HG03342 (cell line): ENCODE results near the gene ZNF784.
"Not testable (repeated sequence)": the region's sequence is repeated elsewhere in the genome, so short reads cannot be mapped to it uniquely, and the experiment has no call there.

ENCODE experiments used
- ATAC-seq: cut with Tn5 transposase; IDR thresholded peaks from one replicate; pipeline ENCODE4 v1.9.1; 2021; ENCODE audit warnings: mild to moderate bottlenecking, moderate library complexity; ENCODE audit not compliant: unreplicated experiment

The ZNF784 gene

DNA sequence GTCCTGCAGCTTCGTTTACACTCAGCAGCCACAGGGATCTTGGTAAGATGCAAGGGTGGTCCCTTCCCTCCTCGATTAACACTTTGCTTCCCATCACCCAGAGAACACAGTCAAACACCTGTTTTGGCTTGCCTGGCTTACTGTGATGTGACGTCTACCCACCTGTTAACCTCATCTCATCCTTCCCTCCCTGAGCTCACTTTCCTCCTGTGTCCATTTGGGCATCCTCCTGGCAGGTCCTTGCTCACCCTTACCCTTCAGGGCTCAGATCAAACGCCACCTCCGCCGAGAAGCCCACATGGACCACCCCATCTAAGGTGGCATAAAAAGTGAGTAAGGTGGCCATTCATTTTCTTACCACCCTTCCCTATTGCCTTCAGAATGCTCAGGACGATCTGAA lies 34.3 kb downstream of the ZNF784 start:
- ATAC-seq = no peak

DNA sequence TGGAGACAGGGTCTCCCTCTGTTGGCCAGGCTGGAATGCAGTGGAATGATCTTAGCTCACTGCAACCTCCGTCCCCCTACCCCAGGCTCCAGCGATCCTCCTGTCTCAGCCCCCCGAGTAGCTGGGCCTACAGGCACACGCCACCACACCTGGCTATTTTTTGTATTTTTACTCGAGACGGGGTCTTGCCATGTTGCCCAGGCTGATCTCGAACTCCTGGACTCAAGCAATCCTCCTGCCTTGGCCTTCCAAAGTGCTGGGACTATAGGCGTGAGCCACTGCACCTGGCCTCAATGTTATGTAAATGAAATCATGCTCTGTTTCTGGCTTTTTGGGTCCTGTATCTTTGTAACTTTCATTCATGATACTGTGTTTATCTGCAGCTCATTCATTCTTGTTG lies 35.6 kb downstream of the ZNF784 start:
- no peak for ATAC-seq

DNA sequence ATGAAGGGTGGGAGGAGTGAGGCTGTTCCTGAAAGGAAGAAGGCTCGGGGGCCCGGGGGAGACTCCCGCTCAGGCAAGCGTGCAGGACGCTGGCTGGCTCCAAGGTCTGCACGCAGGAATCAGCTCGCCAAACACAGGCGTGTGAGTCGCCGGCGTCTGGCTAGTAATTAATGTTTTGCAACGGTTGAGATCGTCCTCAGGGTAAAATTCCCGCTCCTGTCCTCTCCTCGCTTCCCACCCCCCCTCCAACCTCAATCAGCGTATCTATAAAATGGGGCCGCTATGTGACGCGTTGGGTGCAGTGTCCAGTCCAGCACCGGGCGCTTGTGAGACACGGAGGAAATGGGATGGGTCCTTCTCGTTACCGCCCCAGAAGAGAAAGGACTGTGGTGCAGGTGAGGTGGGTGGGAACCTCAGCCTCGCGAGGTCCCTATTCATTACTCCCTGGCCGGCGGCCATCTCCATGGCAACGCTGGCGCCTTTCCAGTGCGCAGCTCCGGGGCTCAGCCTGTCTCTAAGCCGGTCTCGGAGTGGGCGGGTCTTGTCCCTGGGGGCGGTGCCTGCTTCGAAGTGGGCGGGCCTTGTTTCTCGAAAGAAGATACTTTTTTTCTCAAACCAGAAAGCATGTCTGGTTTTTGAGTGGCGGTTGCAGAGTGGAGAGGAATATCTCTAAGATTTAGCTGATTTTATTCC lies 37.2 kb downstream of the ZNF784 start:
- ATAC-seq = peak; percentile 88

DNA sequence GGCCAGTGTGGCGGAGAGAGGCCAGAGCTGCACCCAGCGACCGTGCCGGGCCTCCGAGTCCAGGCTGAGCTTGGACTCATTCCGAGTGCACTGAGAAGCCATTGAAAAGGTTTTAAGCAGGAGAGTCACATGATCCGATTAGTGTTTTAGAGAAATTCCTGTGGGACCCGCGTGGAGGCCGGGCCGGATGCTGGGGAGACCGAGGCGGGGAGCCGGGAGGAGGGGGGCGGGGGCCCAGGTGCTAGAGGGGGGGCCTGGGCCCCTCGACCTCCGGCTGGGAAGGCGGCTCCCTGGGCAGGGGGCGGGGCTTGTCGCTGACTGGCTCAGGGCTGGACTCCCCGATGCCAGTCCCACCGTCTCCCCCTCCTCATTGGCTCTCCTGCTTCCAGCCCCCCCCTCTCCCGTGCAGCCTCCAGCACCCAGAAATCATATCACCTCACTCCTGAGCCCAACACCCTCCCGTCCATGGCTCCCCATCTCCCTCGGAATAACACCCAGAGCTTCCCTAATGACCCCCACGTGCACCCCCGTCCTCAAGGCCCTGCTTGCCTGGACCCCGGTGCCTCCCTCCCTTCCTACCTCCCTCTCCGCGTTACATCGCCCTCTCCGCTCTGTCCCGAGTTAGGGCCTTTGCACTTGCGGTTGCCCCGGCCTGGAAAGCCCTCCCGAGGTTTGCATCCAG lies 38.6 kb downstream of the ZNF784 start:
- ATAC-seq = no peak

DNA sequence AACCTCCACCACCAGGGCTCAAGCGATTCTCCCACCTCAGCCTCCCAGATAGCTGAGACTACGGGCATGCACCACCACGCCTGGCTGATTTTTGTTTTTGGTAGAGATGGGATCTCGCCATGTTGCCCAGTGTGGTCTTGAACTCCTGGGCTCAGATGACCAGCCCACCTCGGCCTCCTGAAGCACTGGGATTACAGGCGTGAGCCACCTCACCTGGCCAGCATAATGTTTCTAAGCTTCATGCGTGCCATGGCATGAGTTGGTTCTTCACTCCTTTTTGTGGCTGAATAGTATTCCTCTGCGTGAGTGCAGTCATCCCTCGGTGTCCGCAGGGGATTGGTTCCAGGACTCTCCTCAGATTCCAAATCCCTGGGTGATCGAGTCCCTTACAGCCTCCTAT lies 39.5 kb downstream of the ZNF784 start:
- ATAC-seq = no peak

DNA sequence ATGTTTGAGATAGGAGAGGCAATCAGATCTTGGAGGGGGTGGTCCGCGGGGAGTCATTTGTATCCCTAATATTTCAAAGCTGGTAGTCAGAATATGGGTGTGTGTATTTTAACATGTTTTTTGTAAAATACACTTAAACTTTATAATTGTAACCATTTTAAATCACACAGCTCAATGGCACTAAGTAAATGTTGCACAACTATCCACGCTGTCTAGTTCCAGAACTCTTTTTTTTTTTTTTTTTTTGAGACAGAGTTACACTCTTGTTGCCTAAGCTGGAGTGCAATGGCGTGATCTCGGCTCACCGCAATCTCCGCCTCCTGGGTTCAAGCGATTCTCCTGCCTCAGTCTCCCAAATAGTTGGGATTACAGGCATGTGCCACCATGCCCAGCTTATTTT lies 40.5 kb downstream of the ZNF784 start:
- ATAC-seq = not testable (repeated sequence)

DNA sequence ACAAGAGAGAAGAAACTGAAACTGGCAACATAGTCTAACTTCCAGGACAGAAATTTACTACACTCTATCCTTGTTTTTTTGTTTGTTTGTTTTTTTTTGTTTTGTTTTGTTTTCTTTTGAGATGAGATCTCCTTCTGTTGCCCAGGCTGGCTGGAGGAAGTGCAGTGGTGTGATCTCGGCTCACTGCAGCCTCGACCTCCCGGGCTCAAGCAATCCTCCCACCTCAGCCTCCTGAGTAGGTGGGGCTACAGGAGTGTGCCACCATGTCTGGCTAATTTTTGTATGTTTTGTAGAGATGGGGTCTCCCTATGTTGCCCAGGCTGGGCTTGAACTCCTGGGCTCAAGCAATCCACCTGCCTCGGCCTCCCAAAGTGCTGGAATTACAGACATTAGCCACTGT lies 42.1 kb downstream of the ZNF784 start:
- not testable (repeated sequence) for ATAC-seq

DNA sequence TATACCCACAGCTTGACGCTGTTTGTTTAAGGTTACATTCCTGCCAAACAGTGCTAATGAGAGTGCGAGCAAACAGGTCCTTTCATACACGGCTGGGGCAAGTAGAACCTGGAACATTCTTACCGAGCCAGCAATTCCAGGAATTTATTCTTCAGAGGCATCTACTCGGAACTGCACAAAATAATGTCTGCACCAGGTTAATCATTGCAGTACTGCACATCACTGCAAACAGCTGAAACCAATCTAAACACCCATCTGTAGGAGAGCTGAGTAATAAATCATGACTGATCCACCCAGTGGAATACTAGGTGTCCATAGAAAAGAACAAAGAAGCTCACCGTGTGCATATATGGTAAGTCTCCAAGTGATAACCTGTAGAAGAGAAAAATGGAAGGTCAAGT lies 42.5 kb downstream of the ZNF784 start:
- ATAC-seq = no peak

DNA sequence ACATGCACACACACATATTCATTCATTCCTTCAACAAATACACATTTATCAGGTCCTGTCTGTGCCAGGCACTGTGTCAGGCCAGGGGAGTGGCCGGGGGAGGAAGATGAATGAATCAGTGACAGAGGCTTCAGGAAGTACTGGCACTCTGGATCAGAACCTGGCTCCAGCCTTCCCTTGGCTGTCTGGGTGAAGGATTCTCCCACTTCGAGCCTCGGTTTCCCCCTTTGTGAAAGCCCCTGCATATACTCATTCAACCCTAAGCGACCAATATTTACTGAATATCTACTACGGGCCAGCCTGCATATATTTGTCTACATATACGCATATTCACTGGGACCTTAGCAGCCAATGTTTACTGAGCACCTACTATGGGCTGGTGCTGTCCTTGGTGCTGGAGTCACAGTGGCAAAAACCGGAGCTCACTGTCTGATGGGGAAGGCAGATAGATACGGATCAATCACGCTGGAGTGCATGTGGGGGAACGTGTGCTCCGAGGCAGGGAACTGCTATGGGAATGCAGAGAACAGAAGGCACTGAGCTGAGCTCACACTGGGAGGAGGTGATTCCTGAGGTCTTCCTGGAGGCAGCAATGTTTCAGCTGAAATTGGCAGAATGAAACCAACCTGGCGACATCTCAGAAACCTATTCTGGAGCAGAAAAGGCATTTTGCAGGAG lies 43.1 kb downstream of the ZNF784 start:
- ATAC-seq = no peak

DNA sequence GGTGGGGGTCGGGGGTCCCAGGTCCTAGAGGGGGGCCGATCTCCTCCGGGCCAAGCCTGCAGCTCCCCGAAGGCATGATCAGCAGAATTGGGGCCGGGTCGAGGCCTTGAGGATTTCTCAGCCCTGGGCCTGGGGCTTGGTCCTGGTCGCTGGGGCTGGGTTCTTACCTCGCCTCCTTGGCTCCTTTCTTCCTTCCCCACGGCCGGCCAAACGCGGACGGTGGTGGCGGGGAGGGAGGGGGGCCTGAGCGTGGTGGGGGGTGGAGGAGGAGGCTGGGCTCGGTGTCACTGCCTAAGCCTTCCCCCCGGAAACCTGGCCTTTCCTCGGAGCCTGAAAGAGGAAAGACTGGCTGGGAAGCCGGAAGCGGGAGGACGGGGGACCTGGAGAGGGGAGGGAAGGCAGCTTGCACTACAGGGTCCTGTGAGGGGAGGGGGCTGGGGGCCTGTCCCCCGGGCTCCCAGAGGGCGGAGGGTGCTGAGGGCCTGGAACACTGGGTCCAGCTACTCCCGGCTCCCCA lies 43.7 kb downstream of the ZNF784 start, which contains the start of gene ZNF579:
Gene ZNF579 (minus strand): TSS at position 221 of the 517 bp plus-strand sequence. CDS start 1,209 bp downstream, outside the sequence.
- no peak for ATAC-seq

DNA sequence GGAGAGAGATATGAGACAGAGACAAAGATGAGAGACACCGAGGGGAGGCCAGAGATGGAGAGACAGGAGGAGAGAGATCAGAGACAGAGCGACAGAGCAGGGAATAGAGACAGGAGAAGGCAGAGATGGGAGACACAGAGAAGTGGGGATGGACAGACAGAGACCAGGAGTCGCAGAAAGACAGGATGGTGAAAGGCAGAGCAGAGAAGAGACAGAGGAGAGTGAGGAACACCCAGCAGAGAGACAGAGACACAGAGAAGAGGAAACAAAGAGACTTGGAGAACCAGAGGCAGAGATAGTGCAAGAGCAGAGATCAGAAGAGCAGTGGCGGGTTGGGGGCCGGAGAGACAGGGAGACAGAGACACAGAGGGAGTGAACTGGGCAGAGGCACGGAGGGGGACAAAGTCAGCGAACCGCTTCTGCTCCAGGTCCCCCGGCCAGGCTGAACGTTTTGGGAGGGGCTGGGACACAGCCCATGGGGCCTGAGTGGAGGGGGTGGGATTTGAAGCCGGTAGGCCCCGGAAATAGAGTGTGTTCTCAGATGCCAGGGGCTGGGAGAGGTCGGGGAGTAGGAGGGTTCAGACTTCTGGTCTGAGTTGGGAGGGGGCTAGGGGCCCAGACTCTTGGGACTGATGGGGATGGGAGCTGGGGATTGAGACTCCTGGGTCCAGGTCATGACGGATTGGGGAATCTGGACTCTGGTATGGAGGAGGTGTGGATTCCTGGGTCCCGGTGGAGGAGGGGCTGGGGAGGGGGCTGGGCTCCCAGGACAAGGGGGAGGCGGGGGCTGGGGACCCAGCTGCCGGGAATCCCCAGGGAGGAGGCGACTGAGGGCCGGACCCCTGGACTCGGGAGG lies 44.4 kb downstream of the ZNF784 start:
- ATAC-seq = no peak

DNA sequence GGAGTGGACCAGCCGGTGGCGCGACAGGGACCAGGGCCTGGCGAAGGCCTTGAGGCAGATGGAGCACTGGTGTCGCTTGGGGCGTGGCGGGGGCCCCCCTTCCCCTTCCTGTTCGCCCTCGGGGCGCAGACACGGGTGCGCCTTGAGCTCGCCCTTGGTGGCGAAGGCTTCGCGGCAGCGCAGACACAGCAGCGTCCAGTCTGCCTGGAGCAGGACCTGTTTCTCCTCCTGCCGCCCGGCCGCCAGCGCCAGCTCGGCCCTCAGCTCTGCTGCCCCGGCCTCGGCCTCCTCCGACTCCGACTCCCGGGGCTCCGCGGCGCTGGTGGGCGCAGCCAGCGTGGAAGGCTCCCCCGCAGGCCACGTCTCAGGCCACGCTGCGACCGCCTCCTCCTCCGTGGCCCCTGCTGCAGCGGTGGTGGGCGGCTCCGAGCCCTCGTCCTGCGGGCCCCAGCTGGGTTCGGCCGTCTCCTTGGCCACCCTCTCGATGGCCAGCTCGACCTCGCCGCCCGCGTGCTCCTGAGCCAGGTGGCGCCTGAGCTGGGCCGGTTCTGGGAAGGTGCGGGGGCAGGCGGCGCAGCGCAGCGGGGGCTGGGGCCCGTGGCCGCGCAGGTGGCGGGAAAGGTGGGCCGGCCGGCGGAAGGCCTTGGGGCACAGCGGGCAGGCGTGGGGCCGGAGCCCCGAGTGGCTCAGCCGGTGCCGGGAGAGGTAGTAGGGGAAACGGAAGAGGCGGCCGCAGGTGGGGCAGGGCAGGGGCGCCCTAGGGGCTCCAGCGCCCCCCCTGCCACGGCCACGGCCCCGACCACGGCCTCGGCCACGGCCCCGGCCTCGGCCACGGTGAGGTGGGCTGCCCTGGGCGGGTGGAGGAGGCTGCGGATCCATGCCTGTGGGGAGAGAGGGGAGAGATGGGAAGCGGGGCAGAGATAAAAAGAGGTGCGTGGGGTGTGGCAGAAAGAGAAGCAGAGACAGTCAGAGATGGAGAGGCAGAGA lies 45.3 kb downstream of the ZNF784 start:
- no peak for ATAC-seq

DNA sequence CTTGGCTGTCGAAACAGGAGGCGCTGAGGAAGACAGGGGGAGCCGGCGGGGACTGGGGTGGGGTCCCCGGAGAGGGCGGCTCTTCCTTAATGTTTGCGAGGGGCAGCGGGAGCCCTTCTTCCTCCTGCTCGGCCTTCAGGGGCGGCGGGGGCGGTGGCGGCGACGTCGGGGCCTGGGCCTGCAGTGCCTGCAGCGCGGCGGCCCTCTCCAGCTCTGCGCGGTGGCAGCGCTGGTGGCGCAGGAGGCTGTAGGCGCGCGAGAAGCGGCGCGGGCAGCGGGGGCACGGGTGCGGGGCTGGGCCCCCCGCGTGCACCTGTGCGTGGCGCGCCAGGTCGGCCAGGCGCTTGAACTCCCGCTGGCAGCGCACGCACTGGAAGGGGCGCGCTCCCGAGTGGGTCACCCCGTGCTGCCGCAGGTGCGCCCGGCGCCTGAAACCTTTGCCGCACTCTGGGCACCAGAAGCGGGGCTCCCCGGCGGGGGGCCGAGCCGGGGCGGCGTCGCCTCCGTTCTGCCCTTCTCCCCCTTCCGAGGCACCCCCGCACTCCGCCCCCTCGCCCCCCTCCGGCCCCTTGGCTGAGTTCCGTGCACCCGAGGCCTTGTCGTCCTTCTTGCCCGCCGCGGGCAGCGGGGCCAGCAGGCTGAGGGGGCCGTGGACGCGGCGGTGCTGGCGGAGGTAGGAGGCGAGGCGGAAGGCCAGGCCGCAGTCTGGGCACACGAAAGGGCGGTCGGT lies 46.2 kb downstream of the ZNF784 start:
- ATAC-seq = no peak

DNA sequence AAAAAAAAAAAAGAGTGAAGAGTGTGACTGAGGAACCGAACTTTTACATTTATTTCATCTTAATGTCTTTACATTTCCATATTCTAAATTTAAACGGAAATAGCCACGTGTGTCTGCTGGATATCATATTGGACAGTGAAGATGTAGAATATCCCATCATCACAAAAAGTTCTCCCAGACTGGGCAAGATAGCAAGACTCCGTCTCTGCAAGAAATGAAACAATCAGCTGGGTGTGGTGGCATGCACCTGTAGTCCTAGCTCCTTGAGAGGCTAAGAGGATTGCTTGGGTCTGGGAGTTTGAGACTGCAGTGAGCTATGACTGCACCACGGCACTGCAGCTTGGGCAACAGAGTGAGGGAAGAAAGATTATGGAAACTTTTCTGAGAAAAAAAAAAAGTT lies 47.6 kb downstream of the ZNF784 start:
- ATAC-seq = no peak

DNA sequence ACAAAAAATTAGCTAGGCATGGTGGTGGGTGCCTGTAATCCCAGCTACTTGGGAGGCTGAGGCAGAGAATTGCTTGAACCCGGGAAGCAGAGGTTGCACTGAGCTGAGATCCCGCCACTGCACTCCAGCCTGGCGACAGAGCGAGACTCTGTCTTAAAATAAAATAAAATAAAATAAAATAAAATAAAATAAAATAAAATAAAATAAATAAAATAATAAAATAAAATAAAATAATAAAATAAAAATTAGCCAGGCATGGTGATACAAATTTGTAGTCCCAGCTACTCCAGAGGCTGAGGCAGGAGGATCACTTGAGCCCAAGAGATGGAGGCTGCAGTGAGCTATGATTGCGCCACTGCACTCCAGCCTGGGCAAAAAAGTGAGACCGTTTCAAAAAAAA lies 50.4 kb downstream of the ZNF784 start:
- not testable (repeated sequence) for ATAC-seq
